CD4-positive, alpha-beta T cell treated with Interferon alpha-2 for 1 hour (primary cell): ENCODE measurements around the gene NDUFB1.

Experiments
- DNase-seq, 2 donors: peaks; one replicate each; pipeline ENCODE4 v3.0.0-alpha.2; 2020 to 2022

NDUFB1 gene

DNA sequence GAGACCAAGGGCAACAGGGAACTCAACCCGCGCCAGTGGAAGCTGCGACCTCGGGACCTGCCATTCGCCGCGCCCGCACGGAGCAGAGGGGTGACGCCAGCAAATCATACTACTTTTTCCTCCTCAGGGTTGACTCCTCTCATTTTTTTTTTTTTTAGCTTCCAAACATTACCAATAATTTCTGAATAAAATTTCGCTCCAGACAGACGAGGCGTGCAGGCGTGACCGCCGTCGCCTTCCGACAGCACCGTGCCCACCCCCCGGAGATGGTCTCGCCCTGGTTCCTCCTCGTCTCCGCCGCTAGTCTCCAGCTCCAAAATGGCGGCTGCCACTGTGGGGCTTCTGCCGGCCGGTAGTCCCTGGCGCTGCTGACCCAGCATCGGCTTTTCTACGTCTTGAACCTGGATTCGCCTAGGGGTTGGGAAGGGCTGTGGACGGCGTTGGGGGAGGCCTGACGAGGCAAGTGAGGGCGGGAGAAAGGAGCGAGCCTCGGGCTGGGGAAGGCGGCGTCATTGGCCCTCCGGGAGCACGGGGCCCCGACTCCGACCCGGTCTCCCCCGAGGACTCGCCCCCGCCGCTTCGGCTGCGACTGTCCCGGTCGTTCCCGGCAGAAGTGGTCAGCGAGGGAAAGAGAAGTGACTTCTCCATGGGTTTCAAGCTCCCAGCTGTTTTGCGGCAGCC is at the start of gene NDUFB1, which contains the start of gene CPSF2:
Gene NDUFB1, minus strand, starts transcription at position 37 of the 681 bp plus-strand sequence. CDS start 4,069 bp downstream, outside the sequence.
Gene CPSF2, plus strand, starts transcription at position 300 of the 681 bp plus-strand sequence. CDS start 9,016 bp downstream, outside the sequence.
- peak; percentile 73 to 88 for DNase-seq

- no peak for DNase-seq
Observed at GRCh38 chr14:92164958-92165357, 43.5 kb upstream of the NDUFB1 start.

- DNase-seq, result no peak
Observed at GRCh38 chr14:92161521-92161920, 40.0 kb upstream of the NDUFB1 start.

- DNase-seq, result peak in 1 of 2 donors; percentile 2
Observed at GRCh38 chr14:92160619-92161018, 39.1 kb upstream of the NDUFB1 start.

DNA sequence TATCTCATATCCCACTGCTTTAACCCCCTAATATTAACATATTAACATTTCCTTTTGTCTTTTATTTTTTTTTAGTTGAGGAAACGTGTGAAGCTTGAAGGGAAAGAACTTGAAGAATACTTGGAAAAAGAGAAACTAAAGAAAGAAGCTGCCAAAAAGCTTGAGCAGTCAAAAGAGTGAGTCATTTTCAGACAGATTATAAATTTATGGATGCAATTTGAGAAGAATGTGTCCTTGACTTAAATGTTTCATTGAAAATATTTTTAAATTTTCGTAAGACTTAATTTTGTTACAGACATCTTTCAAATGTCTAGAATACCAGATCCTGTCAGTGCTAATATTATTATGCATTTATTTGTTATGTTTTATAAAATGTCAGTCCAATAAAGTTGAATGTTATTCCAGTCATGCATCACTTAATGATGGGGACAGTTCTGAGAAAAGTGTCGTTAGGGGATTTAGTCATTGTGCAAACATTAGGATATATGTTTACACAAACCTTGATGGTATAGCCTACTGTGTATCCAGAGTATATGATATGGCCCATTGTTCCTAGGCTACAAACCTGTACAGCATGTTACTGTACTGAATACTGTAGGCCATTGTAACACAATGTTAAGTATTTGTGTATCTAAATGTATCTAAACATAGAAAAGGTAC is 32.9 kb upstream of the NDUFB1 start:
- no peak for DNase-seq

GRCh38 chr14:92153581-92153980 is 32.1 kb upstream of the NDUFB1 start:
- DNase-seq, result no peak

DNA sequence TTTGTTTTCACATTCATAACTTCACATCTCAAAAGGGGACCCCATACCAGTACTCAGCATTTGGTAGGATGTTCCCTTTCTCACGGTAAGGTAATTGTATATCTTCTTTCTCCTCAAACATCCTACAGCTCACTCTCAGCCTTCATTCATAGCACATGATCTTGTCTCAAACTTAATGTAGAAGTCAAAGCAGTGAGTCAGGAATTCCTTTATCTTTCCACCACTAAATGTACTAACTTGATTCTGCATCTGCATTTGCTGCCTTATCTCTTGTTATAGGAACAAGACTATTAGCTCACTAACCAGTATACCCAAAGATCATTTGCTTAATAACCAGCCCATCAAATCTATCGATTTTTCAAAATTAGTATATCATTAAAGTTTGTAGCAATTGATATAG is 23.2 kb upstream of the NDUFB1 start:
- no peak for DNase-seq

DNA sequence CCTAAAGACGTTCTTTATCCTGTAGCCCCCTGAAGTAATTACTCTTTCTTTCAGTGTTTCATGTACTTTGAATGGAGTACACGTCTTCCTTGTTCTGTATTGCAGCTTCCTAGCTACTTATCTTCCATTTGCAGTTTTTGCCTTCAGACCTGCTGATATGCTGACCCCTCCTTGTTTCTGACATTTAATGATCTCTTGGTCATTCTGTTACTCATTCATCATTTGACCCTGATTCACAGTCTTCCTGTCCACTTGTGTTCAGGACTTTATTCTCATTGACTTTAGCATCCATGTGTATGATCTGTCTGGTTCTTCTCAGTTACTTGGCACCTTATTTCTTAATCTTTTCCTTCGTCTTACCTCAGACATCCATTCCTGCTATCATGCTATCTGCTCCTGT is 22.5 kb upstream of the NDUFB1 start:
- no peak for DNase-seq

GRCh38 chr14:92143309-92143708 is 21.8 kb upstream of the NDUFB1 start:
- no peak for DNase-seq

- peak in 1 of 2 donors; percentile 25 for DNase-seq
Observed at GRCh38 chr14:92135269-92135668, 13.8 kb upstream of the NDUFB1 start.

- DNase-seq, result no peak
Observed at GRCh38 chr14:92134456-92134855, 12.9 kb upstream of the NDUFB1 start.

- no peak for DNase-seq
Observed at GRCh38 chr14:92122761-92123160, 1.3 kb upstream of the NDUFB1 start.

GRCh38 chr14:92122351-92122677 is 808 bp upstream of the NDUFB1 start:
- no peak for DNase-seq

- DNase-seq, result no peak
Observed at GRCh38 chr14:92121207-92121669, 268 bp downstream of the NDUFB1 start.

DNA sequence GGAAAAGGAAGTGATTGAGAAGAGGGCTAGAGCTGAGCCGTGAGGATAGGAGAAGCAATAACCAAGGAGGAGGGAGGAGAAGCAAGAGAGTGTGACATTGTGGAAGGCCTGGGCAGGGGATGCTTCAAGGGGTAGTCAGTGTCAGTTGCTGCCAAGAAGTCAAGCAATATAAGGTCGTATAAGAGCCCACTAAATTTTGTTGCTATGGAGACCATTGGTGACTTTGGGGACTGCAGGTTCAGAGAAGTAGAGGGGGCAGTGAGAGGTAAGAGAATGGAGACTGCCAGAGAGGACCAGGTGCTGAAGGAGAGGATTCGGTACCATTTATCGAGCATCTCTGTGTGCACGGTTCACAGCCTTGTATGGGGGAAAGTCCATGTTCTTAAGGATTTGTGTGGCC is 12.0 kb downstream of the NDUFB1 start:
- DNase-seq, result no peak

DNA sequence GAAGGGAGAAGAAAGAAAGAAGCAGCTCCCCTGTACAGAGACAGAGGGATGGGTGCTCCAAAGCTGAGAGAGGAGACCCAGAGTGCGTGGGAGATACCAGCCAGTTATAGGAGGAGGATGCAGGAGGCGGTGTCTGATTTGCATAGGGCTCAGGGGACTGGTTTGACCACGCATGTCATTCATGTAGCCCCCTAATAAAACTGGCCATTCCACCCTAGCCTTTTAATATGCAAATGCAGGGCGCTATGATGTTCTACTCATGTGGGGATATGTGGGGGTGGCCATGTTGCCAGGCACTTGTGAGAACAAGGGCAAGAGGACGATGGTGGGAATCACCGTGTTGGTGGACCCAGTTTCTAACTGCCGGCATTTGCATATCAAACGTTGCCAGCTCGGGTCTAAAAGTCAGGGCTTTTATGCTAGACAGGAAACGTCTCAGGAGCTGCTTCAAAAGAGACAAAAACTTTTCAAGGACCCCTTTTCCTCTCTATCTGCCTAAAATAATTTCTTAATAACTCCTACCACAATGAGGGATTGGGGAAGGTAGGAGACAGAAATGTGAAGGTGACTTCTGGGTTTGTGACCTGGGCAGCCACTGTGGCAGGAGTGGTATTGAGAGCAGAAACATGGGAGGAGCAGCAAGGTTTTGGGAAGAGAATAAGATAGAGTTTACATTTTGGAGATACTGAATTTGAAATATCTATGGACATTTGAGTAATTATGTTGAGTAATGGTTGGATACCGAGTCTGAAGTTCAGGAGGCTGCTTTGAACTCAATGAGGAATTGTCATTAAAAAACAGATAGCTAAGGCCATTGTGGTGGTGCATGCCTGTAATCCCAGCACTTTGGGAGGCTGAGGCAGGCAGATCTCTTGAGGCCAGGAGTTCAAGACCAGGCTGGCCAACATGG is 12.9 kb downstream of the NDUFB1 start:
- DNase-seq, result peak in 1 of 2 donors; percentile 33

DNA sequence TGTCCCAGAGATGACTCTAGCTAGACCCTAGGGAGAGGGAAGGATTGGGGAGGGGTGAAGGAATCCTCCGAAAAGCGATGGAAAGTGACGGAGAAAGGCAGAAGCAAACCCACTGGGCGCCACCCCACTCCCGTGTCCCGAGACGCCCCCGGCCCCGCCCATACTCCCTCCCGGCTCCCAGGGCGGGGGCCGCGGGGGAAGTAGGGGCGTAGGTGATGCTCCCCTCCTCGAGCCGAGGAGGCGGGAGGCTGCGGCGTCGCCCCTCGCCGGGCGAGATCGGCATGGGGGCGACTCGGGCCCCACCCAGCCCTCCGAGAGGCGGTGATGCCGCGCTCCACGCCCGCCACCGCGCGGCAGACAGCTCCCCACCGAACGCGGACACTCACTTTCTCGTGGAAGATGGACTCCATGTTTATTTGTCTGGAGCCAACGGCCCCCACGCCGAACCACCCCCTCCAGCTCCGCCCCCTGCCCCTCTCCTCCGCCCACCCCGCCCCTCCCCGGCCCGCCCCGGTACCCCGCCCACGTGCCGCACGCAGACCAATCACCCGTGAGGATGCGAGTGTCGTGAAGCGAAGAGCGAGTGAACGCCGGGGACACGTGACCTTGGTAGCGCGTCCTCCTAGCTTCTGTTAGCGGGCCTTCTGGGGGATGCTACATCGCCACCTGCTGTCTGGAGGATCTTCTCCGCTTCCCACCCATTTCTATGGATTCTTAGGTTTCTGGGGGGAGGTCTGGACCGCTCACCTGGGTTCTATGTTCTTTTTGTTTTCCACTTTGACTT is 15.2 kb downstream of the NDUFB1 start, which contains the start of gene ATXN3:
Gene ATXN3, minus strand, starts transcription at position 440 of the 784 bp plus-strand sequence. Its CDS starts 30 bp downstream, at position 410.
- peak; percentile 97 for DNase-seq

- DNase-seq, result peak in 1 of 2 donors; percentile 38
Observed at GRCh38 chr14:92105893-92106142, 15.7 kb downstream of the NDUFB1 start.

DNA sequence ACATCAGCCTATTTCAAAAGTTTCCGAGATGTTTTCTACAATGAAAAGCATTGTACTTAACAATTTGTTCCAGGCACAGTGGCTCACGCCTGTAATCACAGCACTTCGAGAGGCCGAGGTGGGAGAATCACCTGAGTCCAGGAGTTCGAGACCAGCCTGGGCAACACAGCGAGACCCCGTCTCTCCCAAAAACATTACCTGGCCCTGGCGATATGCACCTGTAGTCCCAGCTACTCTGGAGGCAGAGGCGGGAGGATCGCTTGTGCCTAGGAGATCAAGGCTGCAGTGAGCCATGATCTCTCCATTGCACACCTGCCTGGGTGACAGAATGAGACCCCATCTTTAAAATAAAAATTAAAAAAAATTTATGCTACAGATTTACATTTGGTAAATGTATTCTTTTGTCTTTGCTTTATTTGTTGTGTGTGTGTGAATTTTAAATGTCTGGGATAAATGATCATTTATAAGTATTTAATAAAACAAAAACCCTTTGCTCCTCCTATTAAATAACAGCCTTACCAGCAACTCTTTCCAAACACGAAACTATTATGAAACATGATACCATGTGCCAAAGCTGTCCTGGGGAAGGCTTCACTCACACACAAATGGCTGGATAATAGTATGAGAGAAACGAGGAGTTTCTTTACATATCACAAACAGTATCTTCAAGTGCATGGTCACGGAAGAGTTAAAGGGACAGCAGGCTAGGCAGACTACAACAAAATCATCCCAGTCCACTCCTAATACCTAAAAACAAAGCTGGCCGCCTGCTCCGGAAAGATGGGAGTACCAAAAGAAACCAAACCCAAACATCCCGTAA is 16.2 kb downstream of the NDUFB1 start:
- no peak for DNase-seq

- no peak for DNase-seq
Observed at GRCh38 chr14:92103363-92103989, 18.0 kb downstream of the NDUFB1 start.

GRCh38 chr14:92099802-92100201 is 21.7 kb downstream of the NDUFB1 start:
- DNase-seq, result no peak
